H54 (cell line): Measurements from ENCODE around the gene PLXNC1.

Source experiments
- DNase-seq: peaks from one replicate; pipeline ENCODE4 v3.0.0; 2011; ENCODE audit warnings: low spot score, mixed read lengths; ENCODE audit not compliant: insufficient read length
- FAIRE-seq: peaks from 3 replicates; lab custom pipeline; 2011; peaks lifted over from hg19 to GRCh38; lab: Jason Lieb, UNC
- POLR2A ChIP-seq: IDR thresholded peaks from 2 replicates; pipeline ENCODE4 v1.6.1; 2011; ENCODE audit warnings: low read depth, mild to moderate bottlenecking, low read length

The PLXNC1 gene

GRCh38 chr12:94265966-94266745 is 117.8 kb downstream of the PLXNC1 start:
- TF ChIP-seq POLR2A: no peak
- no peak for DNase-seq
- no peak for FAIRE-seq

GRCh38 chr12:94266796-94267536 is 118.6 kb downstream of the PLXNC1 start:
- DNase-seq (no peak), FAIRE-seq (no peak)
- no peak for TF ChIP-seq POLR2A

GRCh38 chr12:94267537-94267872 is 119.1 kb downstream of the PLXNC1 start:
- FAIRE-seq (no peak), DNase-seq (no peak)
- TF ChIP-seq POLR2A: no peak

- DNase-seq: no peak
- TF ChIP-seq POLR2A: no peak
Measured at GRCh38 chr12:94267921-94268471, 119.6 kb downstream of the PLXNC1 start.

GRCh38 chr12:94269316-94269999 is 121.1 kb downstream of the PLXNC1 start:
- no peak for DNase-seq
- TF ChIP-seq POLR2A: no peak
- no peak for FAIRE-seq

More at GRCh38 chr12:94267921-94268471, 119.6 kb downstream of the PLXNC1 start:
- no peak for FAIRE-seq

- no peak for TF ChIP-seq POLR2A
- DNase-seq: no peak
- no peak for FAIRE-seq
Measured at GRCh38 chr12:94271351-94271750, 123.0 kb downstream of the PLXNC1 start.

- FAIRE-seq: no peak
- no peak for DNase-seq
- no peak for TF ChIP-seq POLR2A
Measured at GRCh38 chr12:94272280-94272679, 123.9 kb downstream of the PLXNC1 start.

GRCh38 chr12:94273272-94273671 is 124.9 kb downstream of the PLXNC1 start:
- FAIRE-seq (no peak), DNase-seq (no peak)
- TF ChIP-seq POLR2A: no peak

- no peak for TF ChIP-seq POLR2A
- FAIRE-seq (no peak), DNase-seq (no peak)
Measured at GRCh38 chr12:94276725-94277124, 128.3 kb downstream of the PLXNC1 start.

GRCh38 chr12:94277426-94278000 is 129.1 kb downstream of the PLXNC1 start:
- DNase-seq: no peak
- FAIRE-seq: no peak
- TF ChIP-seq POLR2A: no peak

GRCh38 chr12:94280063-94280462 is 131.7 kb downstream of the PLXNC1 start:
- DNase-seq (no peak), FAIRE-seq (no peak)
- TF ChIP-seq POLR2A: no peak

GRCh38 chr12:94282675-94283074 is 134.3 kb downstream of the PLXNC1 start:
- FAIRE-seq: no peak

GRCh38 chr12:94284046-94284445 is 135.7 kb downstream of the PLXNC1 start:
- TF ChIP-seq POLR2A: no peak
- DNase-seq: no peak
- FAIRE-seq: no peak

More at GRCh38 chr12:94282675-94283074, 134.3 kb downstream of the PLXNC1 start:
- DNase-seq: no peak
- no peak for TF ChIP-seq POLR2A

- DNase-seq: no peak
- TF ChIP-seq POLR2A: no peak
- no peak for FAIRE-seq
Measured at GRCh38 chr12:94284859-94285258, 136.5 kb downstream of the PLXNC1 start.
